Measurements from ENCODE around the gene VEGFC.

The VEGFC gene

DNA sequence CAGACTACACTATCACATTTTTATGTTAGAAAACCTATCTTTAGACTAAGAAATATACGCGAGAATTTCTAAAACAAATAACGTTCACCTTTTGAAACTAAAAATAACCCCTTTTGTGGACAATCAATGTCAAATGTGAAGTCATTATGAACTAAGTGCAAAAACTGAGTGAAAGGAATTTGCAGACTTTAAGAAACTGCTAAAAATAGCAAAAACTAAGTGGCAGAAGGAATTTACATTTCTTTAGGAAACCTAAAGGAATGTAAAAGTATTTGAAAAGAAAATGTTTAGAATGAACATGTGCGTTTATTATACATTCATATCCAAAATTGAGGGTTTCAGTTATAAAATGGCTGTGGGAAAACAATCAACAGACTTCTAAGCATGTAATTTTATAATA, 58.3 kb downstream of the VEGFC start:
- TF ChIP-seq, protein P1, sequence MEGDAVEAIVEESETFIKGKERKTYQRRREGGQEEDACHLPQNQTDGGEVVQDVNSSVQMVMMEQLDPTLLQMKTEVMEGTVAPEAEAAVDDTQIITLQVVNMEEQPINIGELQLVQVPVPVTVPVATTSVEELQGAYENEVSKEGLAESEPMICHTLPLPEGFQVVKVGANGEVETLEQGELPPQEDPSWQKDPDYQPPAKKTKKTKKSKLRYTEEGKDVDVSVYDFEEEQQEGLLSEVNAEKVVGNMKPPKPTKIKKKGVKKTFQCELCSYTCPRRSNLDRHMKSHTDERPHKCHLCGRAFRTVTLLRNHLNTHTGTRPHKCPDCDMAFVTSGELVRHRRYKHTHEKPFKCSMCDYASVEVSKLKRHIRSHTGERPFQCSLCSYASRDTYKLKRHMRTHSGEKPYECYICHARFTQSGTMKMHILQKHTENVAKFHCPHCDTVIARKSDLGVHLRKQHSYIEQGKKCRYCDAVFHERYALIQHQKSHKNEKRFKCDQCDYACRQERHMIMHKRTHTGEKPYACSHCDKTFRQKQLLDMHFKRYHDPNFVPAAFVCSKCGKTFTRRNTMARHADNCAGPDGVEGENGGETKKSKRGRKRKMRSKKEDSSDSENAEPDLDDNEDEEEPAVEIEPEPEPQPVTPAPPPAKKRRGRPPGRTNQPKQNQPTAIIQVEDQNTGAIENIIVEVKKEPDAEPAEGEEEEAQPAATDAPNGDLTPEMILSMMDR (IDR thresholded peaks at IDR 0.05): no peak
- Mint-ChIP-seq H3K27ac (no peak overlapping the region), H3K36me3 (ENCODE audit: low read depth) (no peaks in the 10 kb centered on the region), H3K27me3 (ENCODE audit: low read depth, poor library complexity) (peaks cover 3% of the 10 kb centered on the region), H3K4me1 (no peaks in the 10 kb centered on the region), H3K4me3 (no peak overlapping the region), H3K9me3 (no peaks in the 10 kb centered on the region)
- DNase-seq: no peak

- no peaks in the 10 kb centered on the region for H3K27me3 Mint-ChIP-seq (ENCODE audit: low read depth, poor library complexity)
- no peaks in the 10 kb centered on the region for H3K36me3 Mint-ChIP-seq (ENCODE audit: low read depth)
- no peaks in the 10 kb centered on the region for H3K4me1 Mint-ChIP-seq
- H3K4me3 Mint-ChIP-seq: no peak overlapping the region
- TF ChIP-seq, protein P1 (IDR thresholded peaks at IDR 0.05): no peak
- no peak for DNase-seq
- no peak overlapping the region for H3K27ac Mint-ChIP-seq
- no peaks in the 10 kb centered on the region for H3K9me3 Mint-ChIP-seq
Measured at GRCh38 chr4:176729489-176729888, 63.2 kb downstream of the VEGFC start.

DNA sequence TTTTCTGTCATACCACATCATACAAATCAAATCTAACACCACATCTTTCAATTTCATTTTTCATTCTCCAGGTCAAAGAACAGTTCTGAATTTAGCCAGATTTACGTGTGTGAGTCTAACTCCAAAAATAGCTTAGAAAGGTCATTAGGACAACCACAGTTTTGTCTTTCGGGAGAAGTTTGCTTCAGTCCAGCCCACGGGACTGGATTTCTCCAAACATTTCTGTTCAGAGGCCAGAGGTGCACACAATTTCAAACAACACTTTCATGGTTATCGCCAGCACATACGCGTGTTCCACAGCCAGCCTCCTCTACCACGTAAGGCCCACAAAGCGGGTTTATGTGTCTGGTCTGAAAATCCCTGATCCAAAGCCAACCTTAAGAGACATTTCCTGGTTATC, 65.9 kb downstream of the VEGFC start:
- no peaks in the 10 kb centered on the region for H3K9me3 Mint-ChIP-seq
- DNase-seq: no peak
- TF ChIP-seq, protein P1 (IDR thresholded peaks at IDR 0.05): no peak
- peak overlapping the region; percentile 66 for H3K27ac Mint-ChIP-seq
- H3K4me1 Mint-ChIP-seq: no peaks in the 10 kb centered on the region
- H3K27me3 Mint-ChIP-seq (ENCODE audit: low read depth, poor library complexity): no peaks in the 10 kb centered on the region
- H3K4me3 Mint-ChIP-seq: no peak overlapping the region
- no peaks in the 10 kb centered on the region for H3K36me3 Mint-ChIP-seq (ENCODE audit: low read depth)

GRCh38 chr4:176721459-176721858, 71.3 kb downstream of the VEGFC start:
- H3K36me3 Mint-ChIP-seq (ENCODE audit: low read depth): no peaks in the 10 kb centered on the region
- H3K9me3 Mint-ChIP-seq: no peaks in the 10 kb centered on the region
- no peaks in the 10 kb centered on the region for H3K27me3 Mint-ChIP-seq (ENCODE audit: low read depth, poor library complexity)
- H3K4me3 Mint-ChIP-seq: no peak overlapping the region
- H3K27ac Mint-ChIP-seq: no peak overlapping the region
- TF ChIP-seq, protein P1 (IDR thresholded peaks at IDR 0.05): no peak
- no peak for DNase-seq
- no peaks in the 10 kb centered on the region for H3K4me1 Mint-ChIP-seq

DNA sequence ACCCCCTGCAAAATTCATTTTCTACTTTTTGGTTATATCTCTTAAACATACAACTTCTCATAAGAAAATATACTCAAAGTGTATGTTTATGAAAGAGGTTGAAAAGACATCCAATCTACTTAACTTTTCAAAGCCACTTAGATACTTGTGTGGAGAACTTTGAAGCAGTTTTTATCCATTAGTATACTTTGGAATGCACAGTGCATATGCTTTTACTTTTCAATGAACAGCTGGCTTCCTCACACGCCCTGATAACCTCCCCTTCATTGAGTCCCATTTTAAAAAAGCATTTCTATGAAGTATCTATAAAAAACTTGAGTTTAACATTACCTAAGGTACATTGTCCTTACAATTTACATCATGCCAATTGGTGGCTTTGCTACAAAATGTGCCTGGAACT, 73.8 kb downstream of the VEGFC start:
- DNase-seq: no peak
- H3K4me1 Mint-ChIP-seq: no peaks in the 10 kb centered on the region
- H3K9me3 Mint-ChIP-seq: no peaks in the 10 kb centered on the region
- no peaks in the 10 kb centered on the region for H3K27me3 Mint-ChIP-seq (ENCODE audit: low read depth, poor library complexity)
- no peaks in the 10 kb centered on the region for H3K36me3 Mint-ChIP-seq (ENCODE audit: low read depth)
- no peak overlapping the region for H3K4me3 Mint-ChIP-seq
- no peak overlapping the region for H3K27ac Mint-ChIP-seq
- TF ChIP-seq, protein P1 (IDR thresholded peaks at IDR 0.05): no peak

- Mint-ChIP-seq H3K27ac (no peak overlapping the region), H3K9me3 (no peaks in the 10 kb centered on the region), H3K4me1 (no peaks in the 10 kb centered on the region), H3K27me3 (ENCODE audit: low read depth, poor library complexity) (no peaks in the 10 kb centered on the region), H3K36me3 (ENCODE audit: low read depth) (no peaks in the 10 kb centered on the region), H3K4me3 (no peak overlapping the region)
- TF ChIP-seq, protein P1 (IDR thresholded peaks at IDR 0.05): no peak
- DNase-seq: no peak
Measured at GRCh38 chr4:176717237-176717636, 75.5 kb downstream of the VEGFC start.
